H1 (cell line): ENCODE results near the gene YBX3. TPM values are rescaled to one million over a fixed set of nuclear protein-coding genes. Genes with fewer than 3 reads are reported as not detected.

Experiments
- CEBPB ChIP-seq: IDR thresholded peaks from 2 replicates; pipeline ENCODE4 v1.6.1; 2012; ENCODE audit warnings: low read depth, low read length
- HDAC6 ChIP-seq: IDR thresholded peaks from one replicate; pipeline ENCODE4 v1.7.1; 2012; ENCODE audit warnings: low read depth, mild to moderate bottlenecking, inconsistent platforms, low read length, moderate library complexity
- KDM4A ChIP-seq: IDR thresholded peaks from one replicate; pipeline ENCODE4 v1.7.1; 2012; ENCODE audit warnings: low read depth, mild to moderate bottlenecking, moderate library complexity, low read length, inconsistent platforms; ENCODE audit not compliant: severe bottlenecking
- POLR2AphosphoS5 ChIP-seq: IDR thresholded peaks from 2 replicates; pipeline ENCODE4 v1.6.1; 2011; ENCODE audit warnings: low read depth, low read length
- TAF1 ChIP-seq: IDR thresholded peaks from 2 replicates; pipeline ENCODE4 v1.6.1; 2011; ENCODE audit warnings: mild to moderate bottlenecking, low read depth, low read length
- TBP ChIP-seq: IDR thresholded peaks from 2 replicates; pipeline ENCODE4 v1.6.1; 2011; ENCODE audit warnings: low read depth, low read length, improper control_type of control experiment
- USF2 ChIP-seq: IDR thresholded peaks from 2 replicates; pipeline ENCODE4 v1.6.1; 2011; ENCODE audit warnings: low read length, improper control_type of control experiment
- YY1 ChIP-seq: IDR thresholded peaks from 2 replicates; pipeline ENCODE4 v1.6.1; 2011; ENCODE audit warnings: low read depth, mild to moderate bottlenecking, low read length
- polyA plus RNA-seq, 7 experiments: library from polyadenylated mRNA; depleted of rRNA in 3 of 7; stranded (reverse) in 5 of 7; unstranded in 2 of 7; fragments of >200 nt in 5 of 7; fragments of 200-250 nt in 2 of 7; gene quantifications; 1 replicate in 5 of 7; 2 replicates in 1 of 7; 4 replicates in 1 of 7; pipeline versions ENCODE4 v1.2.1 to v1.2.3, GENCODE V29; 2011 to 2013; ENCODE audit warnings: missing spikeins in 2 of 7, mixed read lengths in 2 of 7
- total RNA-seq: library from RNA; stranded (reverse); fragmentation: NEBNext Ultra II Directional; extraction: Animal tissue kit (Norgen Biotek cat#: 25700); gene quantifications from 2 replicates; pipeline ENCODE4 v1.2.1, GENCODE V29; 2021

Gene YBX3
- total and polyA plus RNA-seq, 2 of the 8 experiments (the other 6 are each of a cell fraction or from before 2014, with no cell fraction given) = 83.1 to 480 TPM

- peak; percentile 97 for TF ChIP-seq CEBPB
- TF ChIP-seq HDAC6 = no peak
- TF ChIP-seq YY1 = peak; percentile 81
- peak; percentile 27; the same call in 1 of the 2 replicates for TF ChIP-seq USF2
- TF ChIP-seq TBP = peak; percentile 36; the same call in 1 of the 2 replicates
- peak; percentile 41 for TF ChIP-seq KDM4A
- TF ChIP-seq TAF1 = peak; percentile 52; the same call in 1 of the 2 replicates
- peak; percentile 85 for TF ChIP-seq POLR2AphosphoS5
These were observed 1.2 kb downstream of the YBX3 start (continued) for GRCh38 chr12:10721651-10722501.
